SJSA1 (cell line): ENCODE data around the gene RAD51B. TPM values are rescaled to one million over a fixed set of nuclear protein-coding genes. Genes with fewer than 3 reads are reported as not detected.

Source experiments
- DNase-seq, 2 experiments: peaks; one replicate each; pipeline ENCODE4 v3.0.0-alpha.2; 2015 to 2020; ENCODE audit warnings: low spot score in 2 of 2, low read depth in 1 of 2
- H3K27ac ChIP-seq: fragments of 250-450 bp; sonication (Bioruptor Pico); 2 replicates; pipeline ENCODE4 v1.5.1; 2020; ENCODE audit warnings: mild to moderate bottlenecking, moderate library complexity
- H3K27me3 ChIP-seq: fragments of 250-450 bp; sonication (Bioruptor Pico); replicated peaks from 2 replicates; pipeline ENCODE4 v1.5.1; 2020; ENCODE audit warnings: mild to moderate bottlenecking, moderate library complexity
- H3K36me3 ChIP-seq: fragments of 250-450 bp; sonication (Bioruptor Pico); 2 replicates; pipeline ENCODE4 v1.5.1; 2020; ENCODE audit warnings: mild to moderate bottlenecking
- H3K4me1 ChIP-seq: fragments of 250-450 bp; sonication (Bioruptor Pico); replicated peaks from 2 replicates; pipeline ENCODE4 v1.6.1; 2021; ENCODE audit warnings: mild to moderate bottlenecking
- H3K4me3 ChIP-seq: fragments of 250-450 bp; sonication (Bioruptor Pico); 2 replicates; pipeline ENCODE4 v1.5.1; 2020; ENCODE audit warnings: mild to moderate bottlenecking
- H3K9me3 ChIP-seq: fragments of 250-450 bp; sonication (Bioruptor Pico); replicated peaks from 2 replicates; pipeline ENCODE4 v1.5.1; 2020; ENCODE audit warnings: mild to moderate bottlenecking
- total RNA-seq: library from RNA; depleted of rRNA; stranded (reverse); fragments of >200 nt; shearing (Covaris generic); gene quantifications from 2 replicates; pipeline ENCODE4 v1.2.3, GENCODE V29; 2014

Gene RAD51B
- total RNA-seq, 1 experiment from 2014 or later, result 4.7 TPM

DNA sequence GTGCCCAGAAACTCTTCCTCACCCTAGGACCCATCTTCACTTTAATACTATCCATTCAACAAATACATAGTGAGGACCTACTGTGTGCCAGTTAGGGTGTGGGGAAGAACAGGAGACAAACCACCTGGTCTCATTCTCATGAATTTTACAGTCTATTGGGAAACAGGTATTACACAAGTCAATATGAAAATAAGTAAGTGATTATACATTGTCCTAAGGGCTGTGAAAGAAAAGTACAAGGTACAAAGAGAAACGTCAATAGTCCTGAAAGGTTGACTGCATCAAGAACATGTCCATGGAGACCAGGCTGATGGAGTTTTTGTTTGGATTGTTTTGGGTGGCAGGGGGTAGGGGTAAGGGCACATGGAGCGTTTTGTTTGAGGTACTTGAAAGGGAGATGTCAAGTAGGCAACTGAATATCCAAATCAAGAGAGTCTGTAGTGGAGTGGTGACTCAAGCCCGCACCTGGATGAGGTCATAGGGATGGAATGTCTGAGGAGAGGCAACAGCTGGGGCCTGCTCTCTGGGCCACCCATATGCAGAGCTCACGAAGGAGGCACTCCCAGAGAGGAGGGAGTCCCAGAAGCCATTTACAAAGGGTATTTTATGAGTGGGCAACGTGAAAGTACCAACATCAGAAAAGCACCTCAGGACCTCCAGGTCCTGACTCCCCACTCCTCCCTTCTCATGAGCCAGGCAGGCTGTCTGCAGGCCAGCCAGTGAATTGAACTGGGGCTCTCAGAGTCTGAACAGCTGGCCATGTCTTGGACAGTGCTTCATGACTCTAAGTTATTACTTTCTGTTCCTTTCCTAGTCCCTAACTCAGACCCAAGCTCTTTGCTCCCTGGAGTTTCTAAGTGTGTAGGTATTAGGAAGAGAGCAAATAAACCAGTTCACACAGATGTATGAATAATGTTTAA, 701.3 kb downstream of the RAD51B start:
- H3K27ac ChIP-seq, result no peak overlapping the region
- no peaks in the 10 kb centered on the region for H3K9me3 ChIP-seq
- H3K4me3 ChIP-seq, result no peak overlapping the region
- H3K36me3 ChIP-seq, result no peaks in the 10 kb centered on the region
- H3K4me1 ChIP-seq, result peaks cover 7% of the 10 kb centered on the region
- no peaks in the 10 kb centered on the region for H3K27me3 ChIP-seq
- DNase-seq, result peak in 1 of 2 experiments; percentile 11

DNA sequence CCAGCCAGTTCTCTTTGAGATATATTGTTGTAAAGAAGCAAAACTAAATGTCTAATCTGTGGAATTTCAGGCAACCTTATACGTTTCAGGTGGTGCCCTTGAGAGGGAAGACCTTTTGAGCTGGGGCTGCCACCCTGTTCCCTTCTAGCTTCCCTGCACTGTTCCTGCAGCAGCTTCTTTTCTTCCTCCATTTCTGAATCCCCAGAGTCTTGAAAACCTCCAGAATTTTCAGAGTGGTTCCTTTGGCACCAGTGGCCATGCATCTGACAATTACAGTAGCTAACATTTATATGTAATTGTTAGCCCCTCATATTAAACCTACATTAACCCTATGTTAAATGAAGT, 702.0 kb downstream of the RAD51B start:
- no peak overlapping the region for H3K4me3 ChIP-seq
- peaks cover 7% of the 10 kb centered on the region for H3K4me1 ChIP-seq
- H3K9me3 ChIP-seq, result no peaks in the 10 kb centered on the region
- no peaks in the 10 kb centered on the region for H3K36me3 ChIP-seq
- H3K27me3 ChIP-seq, result no peaks in the 10 kb centered on the region
- no peak overlapping the region for H3K27ac ChIP-seq
- no peak for DNase-seq

- no peak overlapping the region for H3K27ac ChIP-seq
- H3K4me3 ChIP-seq, result no peak overlapping the region
- H3K27me3 ChIP-seq, result no peaks in the 10 kb centered on the region
These were observed 702.5 kb downstream of the RAD51B start for GRCh38 chr14:68521961-68522509.

DNA sequence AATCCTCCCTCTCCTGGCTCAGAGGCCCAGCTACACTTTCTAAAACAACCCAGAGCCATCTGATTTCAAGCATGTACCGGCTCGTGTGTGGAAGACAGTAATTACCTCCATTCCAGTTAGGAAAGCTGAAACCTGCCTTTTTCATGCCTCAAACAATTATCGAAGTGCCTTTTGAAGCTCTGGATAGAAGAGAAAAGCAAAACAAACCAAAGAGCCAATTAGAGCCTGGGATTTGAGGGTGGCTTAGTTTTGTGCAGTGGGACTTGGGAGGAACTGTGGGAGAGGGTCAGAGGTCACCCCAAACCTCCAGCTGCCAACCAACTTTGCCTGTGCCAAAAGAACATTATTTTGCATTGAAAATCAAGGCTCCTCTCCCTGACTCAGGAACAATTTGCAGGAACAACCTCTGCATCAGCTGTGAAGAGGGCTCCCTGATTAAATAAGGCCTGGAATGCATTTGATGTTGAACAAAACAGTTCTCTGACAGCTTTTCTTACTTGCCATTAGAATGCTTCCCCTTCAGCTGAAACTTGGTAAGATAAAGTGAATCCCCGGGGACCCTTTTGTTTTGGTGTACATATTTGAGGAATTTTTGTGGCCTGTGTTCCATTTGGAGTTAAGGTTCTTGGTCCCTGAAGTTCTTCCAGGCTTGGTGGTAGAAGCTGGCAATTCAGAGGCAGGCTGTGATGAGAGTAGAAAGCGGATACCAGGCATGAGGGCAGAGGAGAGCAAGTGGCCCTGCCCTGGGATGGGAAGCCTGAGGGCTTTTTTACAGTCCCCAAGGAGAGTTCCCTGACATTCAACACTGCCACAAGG, 703.1 kb downstream of the RAD51B start:
- Histone ChIP-seq H3K4me1 (peaks cover 7% of the 10 kb centered on the region), H3K4me3 (no peak overlapping the region), H3K36me3 (no peaks in the 10 kb centered on the region), H3K9me3 (no peaks in the 10 kb centered on the region), H3K27ac (no peak overlapping the region), H3K27me3 (no peaks in the 10 kb centered on the region)
- DNase-seq, result no peak

More at GRCh38 chr14:68521961-68522509, 702.5 kb downstream of the RAD51B start:
- Histone ChIP-seq H3K9me3 (no peaks in the 10 kb centered on the region), H3K36me3 (no peaks in the 10 kb centered on the region), H3K4me1 (peaks cover 7% of the 10 kb centered on the region)
- no peak for DNase-seq

- no peak for DNase-seq
- Histone ChIP-seq H3K27me3 (no peaks in the 10 kb centered on the region), H3K27ac (no peak overlapping the region), H3K9me3 (no peaks in the 10 kb centered on the region), H3K36me3 (no peaks in the 10 kb centered on the region), H3K4me3 (no peak overlapping the region), H3K4me1 (peaks cover 7% of the 10 kb centered on the region)
These were observed 703.7 kb downstream of the RAD51B start for GRCh38 chr14:68523326-68523610.

- DNase-seq, result no peak
- peaks cover 7% of the 10 kb centered on the region for H3K4me1 ChIP-seq
- no peaks in the 10 kb centered on the region for H3K9me3 ChIP-seq
- H3K27me3 ChIP-seq, result no peaks in the 10 kb centered on the region
- H3K27ac ChIP-seq, result no peak overlapping the region
- no peaks in the 10 kb centered on the region for H3K36me3 ChIP-seq
- H3K4me3 ChIP-seq, result no peak overlapping the region
These were observed 704.6 kb downstream of the RAD51B start for GRCh38 chr14:68523989-68524725.

- H3K27ac ChIP-seq, result no peak overlapping the region
- H3K27me3 ChIP-seq, result no peaks in the 10 kb centered on the region
- no peak overlapping the region for H3K4me3 ChIP-seq
- DNase-seq, result no peak
- H3K4me1 ChIP-seq, result peaks cover 7% of the 10 kb centered on the region
- no peaks in the 10 kb centered on the region for H3K36me3 ChIP-seq
- H3K9me3 ChIP-seq, result no peaks in the 10 kb centered on the region
These were observed 705.9 kb downstream of the RAD51B start for GRCh38 chr14:68525516-68525915.

DNA sequence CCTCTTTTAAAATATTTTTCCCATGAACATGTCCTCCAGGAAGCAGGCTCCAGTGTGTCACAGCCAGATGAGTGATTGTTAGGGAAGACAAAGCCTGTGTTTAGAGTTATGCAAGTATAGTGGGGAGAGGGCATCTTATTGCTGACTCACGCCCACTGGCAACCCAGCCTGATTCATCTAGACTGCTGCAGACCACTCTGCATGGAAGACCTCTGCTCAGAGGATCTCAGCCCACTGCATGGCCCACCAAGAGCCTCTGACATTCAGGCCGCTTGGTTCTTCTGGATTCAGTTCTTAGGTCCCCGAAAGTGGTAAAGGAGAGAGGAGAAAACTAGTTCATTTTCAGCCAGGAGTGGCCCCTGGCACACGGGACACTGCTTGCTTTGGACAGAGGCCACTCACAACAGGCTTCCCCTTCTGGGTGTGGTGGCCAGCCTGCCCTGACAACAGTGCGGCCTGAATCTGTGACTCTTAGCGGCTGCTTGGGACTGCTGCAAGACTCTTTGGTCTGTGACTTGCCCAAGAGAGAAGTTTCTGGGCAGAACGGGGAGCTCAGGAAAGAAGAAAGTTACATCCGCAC, 707.0 kb downstream of the RAD51B start:
- H3K36me3 ChIP-seq, result no peaks in the 10 kb centered on the region
- no peak for DNase-seq
- H3K4me1 ChIP-seq, result no peaks in the 10 kb centered on the region
- no peak overlapping the region for H3K27ac ChIP-seq
- H3K27me3 ChIP-seq, result no peaks in the 10 kb centered on the region
- H3K9me3 ChIP-seq, result no peaks in the 10 kb centered on the region
- no peak overlapping the region for H3K4me3 ChIP-seq

DNA sequence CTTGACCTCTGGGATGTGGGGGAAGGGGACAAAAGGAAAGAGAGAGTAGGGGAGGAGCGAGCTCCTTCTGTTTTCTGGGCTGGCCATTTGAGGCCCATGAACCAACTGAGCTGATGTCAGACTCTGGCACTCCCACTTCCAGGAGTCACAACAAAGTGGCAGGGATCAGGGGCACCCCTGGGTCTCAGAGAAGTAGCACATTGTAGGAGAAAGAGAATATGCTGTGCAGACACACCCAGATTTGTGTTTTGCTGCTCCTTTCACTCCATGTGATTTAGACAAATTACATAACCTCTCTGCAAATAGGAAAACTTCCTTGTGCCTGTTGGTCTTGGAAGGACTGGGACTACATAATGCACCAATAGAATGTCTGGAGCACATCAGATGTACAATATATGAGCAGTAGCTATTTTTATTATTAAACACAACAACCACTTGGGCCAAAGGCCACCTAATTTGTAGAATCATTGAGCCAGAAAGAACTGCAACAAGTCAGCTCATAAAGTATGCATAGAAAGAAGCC, 707.8 kb downstream of the RAD51B start:
- no peaks in the 10 kb centered on the region for H3K27me3 ChIP-seq
- H3K9me3 ChIP-seq, result no peaks in the 10 kb centered on the region
- no peaks in the 10 kb centered on the region for H3K36me3 ChIP-seq
- no peaks in the 10 kb centered on the region for H3K4me1 ChIP-seq
- no peak for DNase-seq
- no peak overlapping the region for H3K4me3 ChIP-seq
- H3K27ac ChIP-seq, result no peak overlapping the region

- H3K4me1 ChIP-seq, result no peaks in the 10 kb centered on the region
- no peak overlapping the region for H3K27ac ChIP-seq
- no peaks in the 10 kb centered on the region for H3K36me3 ChIP-seq
- H3K4me3 ChIP-seq, result no peak overlapping the region
- H3K9me3 ChIP-seq, result no peaks in the 10 kb centered on the region
- H3K27me3 ChIP-seq, result no peaks in the 10 kb centered on the region
- no peak for DNase-seq
These were observed 708.6 kb downstream of the RAD51B start for GRCh38 chr14:68528040-68528687.

DNA sequence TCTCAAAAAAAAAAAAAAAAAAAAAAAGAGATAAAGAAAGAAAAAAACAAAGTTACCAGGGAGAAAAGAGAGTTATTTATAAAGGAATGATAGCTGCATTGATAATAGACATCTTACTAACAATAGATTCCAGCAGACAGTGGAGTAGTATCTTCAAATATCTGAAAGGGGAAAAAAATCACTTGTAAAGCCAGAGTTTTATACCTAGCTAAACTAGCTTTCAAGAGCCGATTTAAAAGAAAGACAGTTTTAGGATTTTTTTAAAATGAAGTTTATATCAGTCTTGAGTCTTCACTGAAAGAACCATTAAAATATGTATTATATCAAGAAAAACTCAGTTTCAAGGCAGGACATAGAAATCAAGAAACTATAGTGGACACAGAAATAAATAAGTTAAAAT, 710.9 kb downstream of the RAD51B start:
- Histone ChIP-seq H3K27me3 (no peaks in the 10 kb centered on the region), H3K36me3 (no peaks in the 10 kb centered on the region), H3K27ac (no peak overlapping the region), H3K4me3 (no peak overlapping the region), H3K4me1 (peaks cover 8% of the 10 kb centered on the region), H3K9me3 (no peaks in the 10 kb centered on the region)
- no peak for DNase-seq

DNA sequence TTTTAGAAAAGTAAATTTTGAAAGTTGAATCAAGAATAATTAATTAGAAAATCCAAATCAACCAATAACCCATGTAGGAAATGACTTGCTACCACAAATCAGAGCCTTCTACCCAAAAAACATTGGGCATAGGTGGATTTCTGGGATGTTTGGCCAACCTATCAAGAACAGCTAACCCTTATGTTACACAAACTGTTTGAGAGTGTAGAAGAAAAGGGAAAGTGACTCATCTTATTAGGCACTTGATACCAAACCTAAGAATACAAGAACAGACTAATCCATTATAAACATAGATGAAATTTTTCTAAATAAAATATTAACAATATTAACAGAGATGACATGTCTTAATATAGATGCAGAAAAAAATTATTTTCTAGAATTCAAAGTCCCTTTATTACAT, 712.9 kb downstream of the RAD51B start:
- H3K4me3 ChIP-seq, result no peak overlapping the region
- DNase-seq, result no peak

DNA sequence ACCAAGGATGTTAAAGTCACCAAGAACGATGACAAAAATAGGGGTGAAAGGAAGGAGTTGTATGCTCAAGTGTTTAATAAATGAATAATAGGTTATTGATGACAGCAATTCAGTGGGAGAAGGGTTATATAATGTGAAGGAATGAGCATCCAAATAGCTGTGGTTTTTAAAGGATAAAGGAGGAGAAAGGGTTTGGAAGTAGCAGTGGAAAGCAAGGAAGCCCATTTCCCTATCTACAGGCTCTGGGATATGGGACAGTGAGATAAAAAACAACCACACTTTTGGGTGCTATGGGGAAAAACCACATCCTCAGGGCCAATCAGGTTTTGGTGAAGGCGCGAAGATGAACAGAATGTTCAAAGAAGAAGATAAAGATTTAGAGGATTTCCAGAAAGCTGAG, 714.7 kb downstream of the RAD51B start:
- no peaks in the 10 kb centered on the region for H3K36me3 ChIP-seq
- H3K27ac ChIP-seq, result no peak overlapping the region
- no peaks in the 10 kb centered on the region for H3K9me3 ChIP-seq
- peaks cover 14% of the 10 kb centered on the region for H3K4me1 ChIP-seq
- H3K4me3 ChIP-seq, result no peak overlapping the region
- DNase-seq, result no peak
- no peaks in the 10 kb centered on the region for H3K27me3 ChIP-seq

More for the DNA sequence above, 712.9 kb downstream of the RAD51B start:
- H3K27me3 ChIP-seq, result no peaks in the 10 kb centered on the region
- no peak overlapping the region for H3K27ac ChIP-seq
- H3K9me3 ChIP-seq, result no peaks in the 10 kb centered on the region
- peaks cover 14% of the 10 kb centered on the region for H3K4me1 ChIP-seq
- no peaks in the 10 kb centered on the region for H3K36me3 ChIP-seq
